Activated CD8-positive, alpha-beta memory T cell treated with anti-CD3 and anti-CD28 coated beads for 36 hours (primary cell): ENCODE data around the gene EEIG1. TPM values are rescaled to one million over a fixed set of nuclear protein-coding genes. Genes with fewer than 3 reads are reported as not detected.

Experiments used
- CTCF ChIA-PET: fragments of 350-600 bp; sonication (Branson Sonifier 250); formaldehyde crosslinking; loops from one replicate; lab custom pipeline; 2021; ENCODE audit warnings: antibody characterized with exemption; lab: Charles Lee
- POLR2A ChIA-PET: fragments of 350-600 bp; sonication (Branson Sonifier 250); formaldehyde crosslinking; loops from one replicate; lab custom pipeline; 2021; ENCODE audit warnings: antibody characterized with exemption; lab: Charles Lee
- total RNA-seq, 2 experiments: library from RNA; stranded (reverse); gene quantifications; one replicate each; pipeline ENCODE4 v1.2.3, GENCODE V29; 2021

EEIG1 gene
- total RNA-seq, 2 experiments from 2014 or later: 47.3 to 48.5 TPM

DNA sequence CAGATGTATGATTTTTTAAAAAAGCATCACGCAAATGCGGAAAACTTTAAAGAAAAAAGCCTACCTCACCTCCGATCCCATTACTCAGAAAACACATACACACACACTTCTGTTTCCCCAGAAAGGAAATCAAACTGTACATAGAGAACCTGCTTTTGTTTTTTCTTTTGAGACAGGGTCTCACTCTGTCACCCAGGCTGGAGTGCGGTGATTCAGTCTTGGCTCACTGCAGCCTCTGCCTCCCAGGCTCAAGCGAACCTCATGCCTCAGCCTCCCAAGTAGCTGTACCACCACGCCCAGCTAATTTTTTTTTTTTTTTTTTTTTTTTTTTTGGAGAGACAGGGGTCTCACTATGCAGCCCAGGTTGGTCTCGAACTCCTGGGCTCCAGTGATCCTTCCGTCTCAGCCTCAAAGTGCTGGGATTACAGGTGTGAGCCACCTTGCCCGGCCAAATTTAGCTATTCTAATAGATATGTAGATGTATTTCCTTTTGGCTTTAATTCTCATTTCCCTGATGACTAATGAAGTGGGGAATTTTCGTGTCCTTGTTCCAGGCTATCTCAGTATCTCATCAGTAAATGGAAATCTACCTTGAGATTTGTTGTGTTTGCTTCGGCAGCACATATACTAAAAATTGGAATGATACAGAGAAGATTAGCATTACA lies 25.7 kb upstream of the EEIG1 start:
- ChIA-PET CTCF (interaction anchor here (0.8 to 2.2 kb wide), 3 partner anchors 23 to 63 kb away, joined by 3 to 7 read pairs (median 5); no protein-coding TSS in a partner anchor), POLR2A (interaction anchor here (0.6 to 1.8 kb wide), 5 partner anchors 19 to 1207 kb away, joined by 3 to 11 read pairs (median 5); partner anchors contain the start of gene EEIG1)

DNA sequence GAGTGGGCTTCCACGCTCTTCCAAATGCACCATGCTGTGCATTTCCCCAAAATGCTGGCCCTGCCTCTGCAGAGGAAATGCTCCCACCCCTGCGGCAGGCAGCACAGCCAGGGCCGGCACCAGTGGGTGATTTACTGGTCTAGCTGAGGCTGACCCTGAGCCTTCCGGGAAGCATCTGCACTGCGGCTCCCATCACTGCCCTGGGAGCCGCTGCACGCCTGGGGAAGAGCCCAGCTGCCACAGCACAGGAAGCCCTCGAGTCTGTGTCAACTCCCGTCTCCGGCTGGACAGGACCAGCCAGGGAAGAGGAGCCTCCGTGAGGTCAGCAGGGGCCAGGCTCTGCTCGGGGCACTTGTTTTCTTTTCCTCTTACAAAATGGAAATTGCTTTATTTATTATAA lies 25.1 kb upstream of the EEIG1 start:
- ChIA-PET POLR2A (interaction anchor here (0.6 to 1.8 kb wide), 4 partner anchors 19 to 1206 kb away, joined by 3 to 11 read pairs (median 5); partner anchors contain the start of gene EEIG1), CTCF (interaction anchor here (1.3 to 2.2 kb wide), 2 partner anchors 29 to 62 kb away, joined by 5 to 7 read pairs; no protein-coding TSS in a partner anchor)

DNA sequence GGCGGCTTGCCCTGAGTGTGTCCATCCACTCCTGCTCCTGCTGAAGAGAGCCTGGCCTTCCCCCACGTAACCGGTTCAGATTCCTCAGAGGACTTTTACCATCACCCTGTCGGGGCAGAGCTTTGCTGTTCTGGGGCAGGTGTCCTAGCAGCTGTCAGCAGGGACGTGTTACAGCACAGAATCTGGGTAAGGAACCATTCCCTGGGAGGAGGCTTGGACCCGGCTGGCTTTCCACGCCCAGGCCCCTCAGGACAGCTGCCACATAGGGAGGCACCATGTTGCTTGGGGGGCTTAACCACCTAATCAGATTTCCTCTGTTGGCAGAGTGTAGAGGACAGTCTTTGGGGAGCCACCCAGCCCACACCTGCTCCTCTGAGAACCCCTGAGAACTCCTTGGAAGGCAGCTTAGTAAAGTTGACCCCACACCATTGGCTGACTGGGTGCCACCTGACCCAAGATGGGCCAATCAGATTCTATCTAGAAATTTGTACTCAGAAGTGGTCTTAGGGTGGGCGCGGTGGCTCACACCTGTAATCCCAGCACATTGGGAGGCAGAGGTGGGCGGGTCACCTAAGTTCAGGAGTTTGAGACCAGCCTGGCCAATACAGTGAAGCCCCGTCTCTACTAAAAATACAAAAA lies 23.3 kb upstream of the EEIG1 start:
- ChIA-PET CTCF (interaction anchor here (1.1 kb wide), 1 partner anchor 61 kb away, joined by 4 read pairs; no protein-coding TSS in a partner anchor), POLR2A (no interaction called here)

DNA sequence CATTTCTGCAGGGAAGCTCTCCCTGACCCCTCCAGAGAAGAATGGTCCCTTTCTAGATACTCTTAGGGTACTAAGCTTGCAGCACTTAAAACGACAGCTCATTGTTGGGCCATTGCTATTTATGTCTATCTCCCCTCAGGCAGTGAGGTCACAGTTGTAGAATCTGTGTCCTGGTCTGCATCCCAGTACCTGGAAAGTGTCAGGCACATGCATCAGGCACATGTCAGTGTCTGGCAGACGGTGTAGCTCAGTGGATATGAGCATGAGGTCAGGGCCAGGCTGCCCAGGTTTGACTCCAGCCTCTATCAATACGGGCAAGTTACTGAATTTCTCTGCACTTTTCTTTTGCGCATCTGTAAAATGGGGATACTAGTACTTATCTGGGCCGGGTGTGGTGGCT lies 22.2 kb upstream of the EEIG1 start:
- ChIA-PET POLR2A (no interaction called here), CTCF (interaction anchor here (0.6 to 0.7 kb wide), 2 partner anchors 14 to 18 kb away, joined by 3 to 4 read pairs; no protein-coding TSS in a partner anchor)

DNA sequence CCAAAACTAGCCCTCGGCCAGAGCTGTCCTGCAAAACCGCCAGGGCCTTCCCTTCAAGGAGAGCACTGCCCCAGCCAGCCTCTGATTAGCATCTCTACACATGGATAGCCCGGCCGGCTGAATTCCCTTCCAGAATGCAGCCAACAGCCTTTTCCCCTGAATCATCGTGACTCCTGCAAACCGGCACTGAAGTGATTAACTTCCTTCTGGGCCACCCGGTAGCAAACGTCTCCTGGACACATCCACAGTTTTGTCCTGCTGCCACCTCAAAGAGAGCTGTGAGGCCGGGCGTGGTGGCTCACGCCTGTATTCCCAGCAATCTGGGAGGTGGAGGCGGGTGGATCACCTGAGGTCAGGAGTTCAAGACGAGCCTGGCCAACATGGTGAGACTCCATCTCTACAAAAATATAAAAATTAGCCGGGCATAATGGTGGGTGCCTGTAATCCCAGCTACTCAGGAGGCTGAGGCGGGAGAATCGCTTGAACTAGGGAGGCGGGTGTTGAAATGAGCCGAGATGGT lies 21.1 kb upstream of the EEIG1 start:
- CTCF ChIA-PET: interaction anchor here (0.6 to 1.2 kb wide), 3 partner anchors 58 to 116 kb away, joined by 3 to 5 read pairs (median 3); no protein-coding TSS in a partner anchor
- POLR2A ChIA-PET: no interaction called here

DNA sequence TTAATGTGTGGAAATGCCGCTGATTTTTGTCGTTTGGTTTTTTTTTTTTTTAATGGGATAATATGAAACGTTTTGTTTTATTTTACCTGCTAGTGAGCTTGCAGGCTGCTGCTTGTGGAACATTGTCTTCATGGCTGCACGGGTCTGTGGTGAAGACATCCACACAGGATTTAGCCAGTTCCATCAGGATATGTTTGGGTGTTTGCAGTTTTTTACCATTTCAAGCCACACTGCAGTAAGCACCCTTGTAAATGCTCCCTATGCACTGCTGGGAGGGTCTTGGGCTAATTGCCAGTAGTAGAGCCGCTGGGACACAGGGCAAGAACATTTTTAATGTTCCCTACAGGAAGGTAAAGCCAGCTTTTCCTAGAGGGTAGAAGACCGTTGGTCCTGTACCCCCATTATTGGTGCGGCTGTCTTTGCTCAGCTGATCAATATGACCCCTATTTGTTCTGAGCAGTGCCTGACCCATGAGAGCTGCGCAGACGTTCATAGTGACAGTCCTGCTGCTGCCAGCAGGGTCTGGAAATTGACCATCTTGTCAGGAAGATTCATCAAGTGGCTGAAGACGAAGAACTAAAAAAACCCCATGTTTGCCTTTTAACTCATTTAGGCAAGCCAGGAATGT lies 20.5 kb upstream of the EEIG1 start:
- POLR2A ChIA-PET: no interaction called here

DNA sequence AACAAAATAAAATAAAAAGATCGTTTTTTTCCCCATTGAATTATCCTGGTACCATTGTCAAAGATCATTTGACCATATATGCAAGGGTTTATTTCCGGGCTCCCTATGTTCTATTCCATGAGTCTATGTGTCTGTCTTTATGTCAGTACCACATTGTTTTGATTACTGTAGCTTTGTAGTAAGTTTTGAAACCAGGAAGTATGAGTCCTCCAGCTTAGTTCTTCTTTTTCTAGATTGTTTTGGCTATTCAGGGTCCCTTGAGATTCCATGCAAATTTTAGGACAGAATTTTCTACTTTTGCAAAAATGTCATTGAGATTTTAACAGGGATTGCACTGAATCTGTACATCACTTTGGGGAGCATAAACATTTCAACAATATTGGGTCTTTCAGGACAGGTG lies 18.7 kb upstream of the EEIG1 start:
- ChIA-PET CTCF (no interaction called here), POLR2A (no interaction called here)

More for the DNA sequence above, 20.5 kb upstream of the EEIG1 start:
- CTCF ChIA-PET: interaction anchor here (1.1 to 1.2 kb wide), 2 partner anchors 58 to 116 kb away, joined by 3 to 5 read pairs; no protein-coding TSS in a partner anchor

DNA sequence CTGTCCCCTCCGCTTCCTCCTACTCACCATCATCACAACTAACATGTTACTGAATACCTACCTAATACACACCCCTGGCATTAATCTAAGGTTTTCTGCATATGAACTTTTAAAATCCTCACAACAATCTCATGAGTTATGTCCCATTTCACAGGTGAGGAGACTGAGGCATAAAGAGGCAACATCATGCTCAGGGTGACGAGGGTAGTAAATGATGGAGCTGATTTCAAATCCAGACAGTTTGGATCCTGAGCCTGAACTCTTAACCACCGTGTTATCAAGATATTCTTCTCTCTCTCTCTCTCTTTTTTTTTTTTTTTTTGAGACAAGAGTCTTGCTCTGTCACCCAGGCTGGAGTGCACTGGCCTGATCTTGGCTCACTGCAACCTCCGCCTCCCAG lies 12.9 kb upstream of the EEIG1 start:
- CTCF ChIA-PET: interaction anchor here (1.2 kb wide), 1 partner anchor 51 kb away, joined by 4 read pairs; no protein-coding TSS in a partner anchor
- POLR2A ChIA-PET: no interaction called here

DNA sequence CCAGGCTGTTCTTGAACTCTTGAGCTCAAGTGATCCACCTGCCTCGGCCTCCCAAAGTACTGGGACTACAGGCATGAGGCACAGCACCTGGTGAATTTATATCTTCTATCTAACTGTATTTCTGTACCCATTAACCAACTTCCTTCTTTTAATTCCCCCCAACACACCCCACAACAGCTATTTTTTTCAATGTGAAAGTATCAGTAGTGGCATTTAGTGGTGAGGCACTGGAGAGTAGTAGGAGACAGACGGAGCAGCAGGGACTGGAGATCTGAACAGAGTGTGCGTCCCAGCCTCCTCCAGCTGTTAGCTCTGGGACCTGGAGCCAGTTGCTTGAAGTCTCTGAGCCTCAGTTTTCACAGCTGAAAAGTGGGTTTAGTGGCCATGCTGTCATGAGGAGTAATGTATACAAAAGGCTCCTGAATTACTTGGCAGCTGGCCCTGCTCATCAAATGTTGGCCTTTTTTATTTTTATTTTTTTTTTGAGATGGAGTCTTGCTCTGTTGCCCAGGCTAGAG lies 11.0 kb upstream of the EEIG1 start:
- ChIA-PET CTCF (no interaction called here), POLR2A (interaction anchor here (1.0 kb wide), 1 partner anchor 35 kb away, joined by 3 read pairs; no protein-coding TSS in a partner anchor)

DNA sequence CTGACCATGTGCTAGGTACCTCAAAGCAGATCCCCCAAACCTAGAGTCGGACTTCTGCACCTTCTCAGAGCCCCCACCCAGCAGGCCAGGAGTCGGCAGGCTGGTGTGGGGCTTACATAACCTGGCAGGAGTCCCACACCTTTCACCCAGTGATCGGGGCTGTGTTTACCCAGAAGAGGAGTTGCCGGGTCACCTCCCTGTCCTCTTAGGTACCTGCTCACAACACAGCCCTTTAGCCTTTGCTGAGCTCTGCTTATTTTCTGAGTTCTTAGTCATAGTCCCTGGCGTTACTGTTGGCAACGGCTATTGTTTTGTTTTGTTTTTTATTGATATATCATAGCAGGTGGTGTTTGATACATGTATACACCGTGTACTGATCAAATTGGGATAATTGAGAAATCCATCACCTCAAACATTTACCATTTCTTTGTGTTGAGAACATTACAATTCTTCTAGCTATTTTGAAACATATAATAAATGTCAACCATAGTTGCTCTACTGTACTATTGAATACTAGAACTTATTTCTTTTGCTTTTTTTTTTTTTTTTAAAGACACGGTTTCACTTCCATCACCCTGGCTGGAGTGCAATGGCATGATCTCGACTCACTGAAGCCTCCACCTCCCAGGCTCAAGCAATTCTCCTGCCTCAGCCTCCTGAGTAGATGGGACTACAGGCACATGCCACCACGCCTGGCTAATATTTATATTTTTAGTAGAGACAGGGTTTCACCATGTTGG lies 10.4 kb upstream of the EEIG1 start:
- CTCF ChIA-PET: no interaction called here

DNA sequence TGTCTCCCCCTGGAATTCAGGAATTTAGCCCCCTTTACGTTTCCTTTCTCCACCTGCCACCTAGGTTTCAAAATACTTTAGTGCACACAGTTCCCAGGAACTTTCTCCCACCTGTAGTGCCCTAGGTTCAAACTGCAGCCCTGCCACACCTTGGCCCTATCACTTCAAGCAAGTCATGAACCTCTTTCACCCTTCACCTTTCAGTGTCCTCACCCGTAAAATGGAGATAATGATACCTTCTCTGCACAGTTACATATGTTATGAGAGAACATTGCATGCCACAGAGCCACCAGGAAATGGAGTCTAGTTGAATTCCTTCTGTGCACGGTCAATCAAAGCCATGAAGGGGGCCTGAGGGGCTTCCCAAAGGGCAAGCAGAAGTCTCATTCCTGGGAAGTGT lies 9.8 kb upstream of the EEIG1 start:
- POLR2A ChIA-PET: no interaction called here
- CTCF ChIA-PET: no interaction called here

More for the DNA sequence above, 10.4 kb upstream of the EEIG1 start:
- POLR2A ChIA-PET: interaction anchor here (1.0 kb wide), 1 partner anchor 36 kb away, joined by 3 read pairs; no protein-coding TSS in a partner anchor

DNA sequence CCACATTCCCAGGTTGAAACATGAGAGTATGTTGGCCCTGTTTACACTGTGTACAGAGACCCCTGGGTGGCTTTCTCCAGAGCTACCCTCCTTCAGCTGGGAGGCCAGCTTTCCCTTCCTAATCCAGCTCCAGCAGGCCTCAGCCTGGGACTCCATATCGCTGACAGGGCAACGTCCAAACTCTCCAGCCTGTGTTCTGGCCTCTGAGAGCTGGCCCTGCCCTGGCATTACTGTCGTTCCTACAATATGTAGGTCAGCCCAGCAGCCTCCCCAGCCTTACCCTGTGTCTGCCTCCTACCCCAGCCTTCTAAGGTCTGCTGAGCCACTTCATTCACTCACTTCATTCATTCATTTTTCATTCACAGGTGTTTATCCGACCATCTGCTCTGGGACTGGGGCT lies 8.3 kb upstream of the EEIG1 start:
- POLR2A ChIA-PET: interaction anchor here (0.5 kb wide), 2 partner anchors 29 to 172 kb away, joined by 3 to 4 read pairs; no protein-coding TSS in a partner anchor
- CTCF ChIA-PET: interaction anchor here (0.6 kb wide), 1 partner anchor 14 kb away, joined by 4 read pairs; no protein-coding TSS in a partner anchor

DNA sequence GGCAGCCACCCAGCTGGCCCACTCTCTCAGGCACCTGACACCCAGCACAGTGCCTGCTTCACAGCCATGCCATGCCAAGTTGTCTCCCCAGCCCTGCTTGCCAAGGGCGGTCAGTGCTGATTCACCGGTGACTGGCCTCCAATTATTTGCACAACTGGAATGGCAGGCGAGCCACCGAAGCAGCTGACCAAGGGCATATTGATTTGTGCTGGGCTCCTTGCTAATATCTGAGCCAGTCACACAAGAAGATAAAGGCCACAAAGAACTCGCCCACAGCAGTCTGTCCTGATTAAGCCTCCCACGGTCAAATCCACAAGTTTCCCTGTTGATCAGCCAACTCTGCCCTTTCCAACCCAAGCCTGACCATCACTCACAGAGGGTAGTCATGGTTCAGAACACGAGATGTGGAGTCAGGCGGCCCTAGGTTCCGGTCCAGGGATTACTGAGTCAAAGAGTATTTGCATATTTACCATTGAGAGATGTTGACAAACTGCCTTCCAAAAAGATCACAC lies 6.4 kb upstream of the EEIG1 start:
- CTCF ChIA-PET: interaction anchor here (1.2 kb wide), 1 partner anchor 8 kb away, joined by 3 read pairs; no protein-coding TSS in a partner anchor
- POLR2A ChIA-PET: no interaction called here

DNA sequence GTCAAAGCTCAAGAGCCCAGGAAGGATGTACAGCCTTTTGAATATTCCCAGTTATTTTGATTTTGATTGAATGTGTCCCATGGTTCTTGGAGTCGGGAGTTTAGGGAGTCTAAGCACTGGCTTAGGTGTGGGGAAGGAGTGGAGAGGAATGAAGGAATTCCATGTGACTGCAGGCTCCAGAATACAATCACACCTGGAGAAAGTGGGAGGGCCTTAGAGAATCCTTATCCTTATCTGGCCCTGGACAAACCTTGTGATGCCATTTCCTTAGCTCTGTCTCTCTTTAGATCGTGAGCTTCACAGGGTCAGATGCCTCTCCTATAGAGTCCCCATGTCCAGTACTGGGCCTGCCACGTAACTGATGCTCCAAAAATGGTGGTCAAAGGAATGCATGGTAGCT lies 4.2 kb upstream of the EEIG1 start:
- CTCF ChIA-PET: interaction anchor here (0.7 kb wide), 1 partner anchor 94 kb away, joined by 4 read pairs; no protein-coding TSS in a partner anchor
- POLR2A ChIA-PET: no interaction called here

DNA sequence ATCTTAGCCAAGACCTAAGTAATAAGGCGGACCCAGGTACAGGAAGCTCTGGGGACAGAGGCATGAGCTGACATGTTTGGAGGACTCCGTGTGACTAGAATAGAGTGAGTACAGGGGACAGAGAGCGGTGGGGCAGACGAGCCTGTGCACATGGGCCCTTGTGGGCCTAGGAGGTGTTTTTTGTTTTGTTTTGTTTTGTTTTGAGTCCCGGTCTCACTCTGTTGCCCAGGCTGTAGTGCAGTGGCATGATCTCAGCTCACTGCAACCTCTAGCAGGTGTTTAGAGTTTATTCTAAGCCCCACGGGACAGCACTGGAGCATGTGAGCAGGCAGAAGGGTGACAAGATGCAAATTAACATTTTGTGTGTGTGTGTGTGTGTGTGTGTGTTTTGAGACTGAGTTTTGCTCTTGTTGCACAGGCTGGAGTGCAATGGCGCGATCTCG lies 3.1 kb upstream of the EEIG1 start:
- POLR2A ChIA-PET: interaction anchor here (1.9 kb wide), 1 partner anchor 42 kb away, joined by 4 read pairs; no protein-coding TSS in a partner anchor
- CTCF ChIA-PET: interaction anchor here (0.7 to 4.8 kb wide), 6 partner anchors 13 to 175 kb away, joined by 3 to 21 read pairs (median 3); no protein-coding TSS in a partner anchor

DNA sequence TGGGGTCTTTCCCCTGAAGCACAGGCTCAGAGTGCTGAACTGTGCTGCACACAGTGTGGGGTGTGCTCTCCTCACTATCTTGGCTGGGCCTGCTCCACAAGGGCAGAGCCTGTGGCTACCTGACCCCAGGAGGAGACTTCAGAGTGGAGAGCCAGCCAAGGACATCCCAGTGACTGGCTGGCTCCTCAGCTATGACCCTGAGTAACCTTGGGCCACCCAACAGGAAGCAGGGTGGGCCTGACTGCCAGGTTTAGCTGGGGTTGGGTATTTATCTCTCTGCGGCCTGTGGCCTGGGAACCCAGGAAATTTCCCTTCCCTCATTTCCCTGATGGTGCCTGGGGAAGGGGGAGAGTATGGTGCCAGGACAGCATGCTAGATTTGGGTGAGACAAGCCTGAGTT lies 2.1 kb upstream of the EEIG1 start:
- ChIA-PET CTCF (interaction anchor here (0.6 to 4.8 kb wide), 4 partner anchors 12 to 858 kb away, joined by 3 to 21 read pairs (median 4); no protein-coding TSS in a partner anchor), POLR2A (interaction anchor here (1.9 kb wide), 1 partner anchor 43 kb away, joined by 4 read pairs; no protein-coding TSS in a partner anchor)

DNA sequence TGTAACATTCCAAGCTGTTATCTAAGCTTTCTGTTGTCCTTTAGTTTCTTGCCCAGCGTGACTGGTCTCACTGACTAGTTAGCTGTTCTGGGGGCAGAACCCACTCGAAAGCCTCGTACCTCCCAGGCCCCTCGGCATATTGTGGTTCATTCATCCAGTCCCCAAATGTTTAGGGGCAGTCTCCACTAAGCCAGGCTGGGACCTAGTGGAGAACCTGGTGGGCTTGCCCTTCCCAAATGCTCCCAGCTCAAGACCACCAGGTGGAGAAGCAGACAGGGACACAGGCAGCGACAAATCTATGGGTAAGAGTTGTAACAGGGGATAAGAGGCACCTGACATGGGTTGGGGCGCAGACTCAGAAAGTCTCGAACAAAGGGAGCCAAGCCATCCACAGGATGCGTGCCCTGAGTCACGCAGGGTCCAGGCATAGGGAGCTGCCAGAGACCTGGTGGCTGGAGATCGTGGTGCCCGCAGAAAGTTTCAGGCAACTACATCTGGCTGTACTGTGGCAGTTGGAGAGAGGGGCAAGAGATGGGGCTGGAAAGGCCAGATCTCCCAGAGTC lies 851 bp upstream of the EEIG1 start:
- ChIA-PET CTCF (interaction anchor here (1.1 to 4.8 kb wide), 7 partner anchors 10 to 136 kb away, joined by 3 to 21 read pairs (median 10); no protein-coding TSS in a partner anchor), POLR2A (interaction anchor here (0.6 to 2.6 kb wide), 6 partner anchors 10 to 374 kb away, joined by 3 to 14 read pairs (median 8); no protein-coding TSS in a partner anchor)
